Neural cell (in vitro differentiated cells): ENCODE data around the gene HOXB4. TPM values are rescaled to one million over a fixed set of nuclear protein-coding genes. Genes with fewer than 3 reads are reported as not detected.

ENCODE experiments used
- H2AFZ ChIP-seq: fragments of 200-600, 300-800 bp; sonication (generic), shearing (Covaris generic); 2 replicates; pipeline ENCODE4 v1.6.0; 2014; ENCODE audit warnings: low read depth, mild to moderate bottlenecking, antibody characterized with exemption, low read length, moderate library complexity
- H3F3A ChIP-seq: fragments of 200-600 bp; shearing (Covaris generic); 2 replicates; pipeline ENCODE4 v1.6.1; 2016; ENCODE audit warnings: mild to moderate bottlenecking, moderate library complexity, mixed read lengths, antibody characterized with exemption, low read length; ENCODE audit not compliant: insufficient read depth, poor library complexity, severe bottlenecking
- H3K27ac ChIP-seq: fragments of 200-600, 300-800 bp; sonication (generic), shearing (Covaris generic); 2 replicates; pipeline ENCODE4 v1.5.1; 2014; ENCODE audit warnings: mild to moderate bottlenecking, low read length, moderate library complexity
- H3K27me3 ChIP-seq: fragments of 300-800, 200-600 bp; sonication (generic), shearing (Covaris generic); 2 replicates; pipeline ENCODE4 v1.6.0; 2014; ENCODE audit warnings: mild to moderate bottlenecking, low read depth, low read length, moderate library complexity; ENCODE audit not compliant: insufficient read depth
- H3K36me3 ChIP-seq: fragments of 300-800, 200-600 bp; sonication (generic), shearing (Covaris generic); 2 replicates; pipeline ENCODE4 v1.5.1; 2014; ENCODE audit warnings: mild to moderate bottlenecking, antibody characterized with exemption, low read length, moderate library complexity; ENCODE audit not compliant: insufficient read depth
- H3K4me2 ChIP-seq: fragments of 300-800, 200-600 bp; sonication (generic), shearing (Covaris generic); 2 replicates; pipeline ENCODE4 v1.6.0; 2014; ENCODE audit warnings: mild to moderate bottlenecking, low read length
- H3K4me3 ChIP-seq: fragments of 300-800, 200-600 bp; sonication (generic), shearing (Covaris generic); 2 replicates; pipeline ENCODE4 v1.5.1; 2014; ENCODE audit warnings: mild to moderate bottlenecking, low read length, moderate library complexity
- H3K79me2 ChIP-seq: fragments of 200-600 bp; shearing (Covaris generic); replicated peaks from 2 replicates; pipeline ENCODE4 v1.6.0; 2014; ENCODE audit warnings: mild to moderate bottlenecking, low read length, moderate library complexity; ENCODE audit not compliant: insufficient read depth
- H3K9ac ChIP-seq: fragments of 300-800, 200-600 bp; sonication (generic), shearing (Covaris generic); 2 replicates; pipeline ENCODE4 v1.6.1; 2016; ENCODE audit warnings: mild to moderate bottlenecking, low read length, mixed read lengths
- H3K9me2 ChIP-seq: fragments of 200-600 bp; shearing (Covaris generic); 2 replicates; pipeline ENCODE4 v1.6.1; 2016; ENCODE audit warnings: mild to moderate bottlenecking, low read length, mixed read lengths; ENCODE audit not compliant: insufficient read depth
- H3K9me3 ChIP-seq: fragments of 200-600, 300-800 bp; sonication (generic), shearing (Covaris generic); 2 replicates; pipeline ENCODE4 v1.6.1; 2016; ENCODE audit warnings: mild to moderate bottlenecking, mixed run types, low read length, moderate library complexity, mixed read lengths
- H4K20me1 ChIP-seq: fragments of 200-600 bp; shearing (Covaris generic); 2 replicates; pipeline ENCODE4 v1.6.1; 2016; ENCODE audit warnings: mild to moderate bottlenecking, mixed run types; ENCODE audit not compliant: insufficient read depth
- CTCF ChIP-seq: fragments of 450-650 bp; IDR thresholded peaks from 2 replicates; pipeline ENCODE4 v1.5.1; 2014; ENCODE audit warnings: antibody characterized with exemption, mild to moderate bottlenecking, moderate library complexity; ENCODE audit not compliant: poor library complexity, severe bottlenecking
- EP300 ChIP-seq: fragments of 450-650 bp; conservative IDR thresholded peaks from 2 replicates; pipeline ENCODE4 v1.6.1; 2014; ENCODE audit warnings: antibody characterized with exemption, mild to moderate bottlenecking, moderate library complexity; ENCODE audit not compliant: poor library complexity, severe bottlenecking
- EZH2 ChIP-seq: fragments of 200-600, 300-800 bp; shearing (Covaris generic), sonication (generic); IDR thresholded peaks from 2 replicates; pipeline ENCODE4 v1.6.1; 2014; ENCODE audit warnings: antibody characterized with exemption, low read length, borderline replicate concordance, mild to moderate bottlenecking; ENCODE audit not compliant: insufficient read depth, poor library complexity, severe bottlenecking
- MXI1 ChIP-seq: fragments of 450-650 bp; conservative IDR thresholded peaks from 2 replicates; pipeline ENCODE4 v1.6.1; 2014; ENCODE audit warnings: antibody characterized with exemption, mild to moderate bottlenecking; ENCODE audit not compliant: poor library complexity, severe bottlenecking
- POLR2AphosphoS5 ChIP-seq: IDR thresholded peaks from 2 replicates; pipeline ENCODE4 v1.6.1; 2012
- RAD21 ChIP-seq: fragments of 450-650 bp; conservative IDR thresholded peaks from 2 replicates; pipeline ENCODE4 v1.6.1; 2014; ENCODE audit warnings: antibody characterized with exemption, mild to moderate bottlenecking, moderate library complexity
- REST ChIP-seq: IDR thresholded peaks from 2 replicates; pipeline ENCODE4 v1.6.1; 2012; ENCODE audit warnings: borderline replicate concordance
- SMC3 ChIP-seq: fragments of 450-650 bp; conservative IDR thresholded peaks from 2 replicates; pipeline ENCODE4 v1.6.1; 2014; ENCODE audit warnings: antibody characterized with exemption, mild to moderate bottlenecking, moderate library complexity; ENCODE audit not compliant: poor library complexity
- TAF1 ChIP-seq: IDR thresholded peaks from 2 replicates; pipeline ENCODE4 v1.6.1; 2012; ENCODE audit warnings: low read depth
- polyA plus RNA-seq: library from polyadenylated mRNA; depleted of rRNA; stranded (reverse); fragments of >200 nt; gene quantifications from 2 replicates; pipeline ENCODE4 v1.2.3, GENCODE V29; 2014

Gene HOXB4
- polyA plus RNA-seq, 1 donor from 2014 or later = not detected

GRCh38 chr17:48556229-48556575, 21.9 kb downstream of the HOXB4 start:
- Histone ChIP-seq H2AFZ (no peak overlapping the region), H3K4me3 (no peak overlapping the region), H3K79me2 (no peaks in the 10 kb centered on the region), H4K20me1 (no peaks in the 10 kb centered on the region), H3F3A (no peaks in the 10 kb centered on the region), H3K27ac (no peak overlapping the region), H3K9me2 (no peaks in the 10 kb centered on the region), H3K9ac (no peak overlapping the region), H3K4me2 (no peak overlapping the region), H3K9me3 (no peaks in the 10 kb centered on the region), H3K27me3 (peaks cover 99% of the 10 kb centered on the region), H3K36me3 (no peaks in the 10 kb centered on the region)
- TF ChIP-seq SMC3 (no peak), TAF1 (no peak), CTCF (no peak), RAD21 (no peak), EZH2 (no peak), MXI1 (no peak), POLR2AphosphoS5 (no peak), EP300 (no peak), REST (no peak)

GRCh38 chr17:48555258-48556228, 22.6 kb downstream of the HOXB4 start:
- TF ChIP-seq EP300 (no peak), SMC3 (no peak), POLR2AphosphoS5 (no peak), EZH2 (no peak), MXI1 (no peak), RAD21 (no peak), TAF1 (no peak), REST (no peak), CTCF (no peak)
- Histone ChIP-seq H3K79me2 (no peaks in the 10 kb centered on the region), H3K9ac (no peak overlapping the region)

More at GRCh38 chr17:48555258-48556228, 22.6 kb downstream of the HOXB4 start:
- no peak overlapping the region for H3K27ac ChIP-seq
- H2AFZ ChIP-seq = no peak overlapping the region
- no peaks in the 10 kb centered on the region for H3K9me2 ChIP-seq
- no peaks in the 10 kb centered on the region for H3K9me3 ChIP-seq
- H3K4me2 ChIP-seq = no peak overlapping the region
- H3F3A ChIP-seq = no peaks in the 10 kb centered on the region
- H3K27me3 ChIP-seq = peaks cover 99% of the 10 kb centered on the region
- no peak overlapping the region for H3K4me3 ChIP-seq
- no peaks in the 10 kb centered on the region for H3K36me3 ChIP-seq
- no peaks in the 10 kb centered on the region for H4K20me1 ChIP-seq
